Gastrocnemius medialis (tissue), 4 donors: Measurements from ENCODE around the gene GPR183.

ENCODE experiments used
- POLR2A ChIP-seq, 2 donors: fragments of 450-650 bp; IDR thresholded peaks; one replicate each; pipeline ENCODE4 v1.6.1; 2017; ENCODE audit warnings: antibody characterized with exemption in 2 of 2, mild to moderate bottlenecking in 2 of 2, moderate library complexity in 2 of 2
- TF ChIP-seq, protein P1 (sequence below), 5 experiments: fragments of 450-650 bp in 3 of 5; fragments of 200-600 bp in 2 of 5; sonication (generic) in 2 of 5; IDR thresholded peaks in 4 of 5; conservative IDR thresholded peaks in 1 of 5; 1 replicate in 4 of 5; 2 replicates in 1 of 5; pipeline ENCODE4 v1.5.1; 2016 to 2019; ENCODE audit warnings: antibody characterized with exemption in 5 of 5, mild to moderate bottlenecking in 3 of 5, moderate library complexity in 3 of 5

DNA sequence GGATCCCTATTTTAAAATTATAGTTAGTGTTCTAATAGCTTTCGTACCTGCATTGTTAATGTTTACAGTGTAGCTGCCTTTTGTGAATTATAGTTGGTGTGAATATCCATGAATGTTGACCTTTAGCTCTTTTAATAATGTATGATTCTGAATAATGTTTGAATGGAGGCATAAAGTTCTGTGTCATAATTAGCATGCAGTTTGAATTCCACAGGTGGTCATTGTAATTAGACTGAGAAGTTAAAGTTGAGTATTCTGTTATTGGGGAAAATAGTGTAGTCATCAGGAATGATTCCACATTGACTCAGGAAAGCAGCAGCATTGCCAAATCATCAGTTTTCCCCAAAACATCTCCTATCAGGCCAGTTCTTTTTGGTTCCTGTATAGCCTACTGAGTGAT, 61.1 kb downstream of the GPR183 start:
- TF ChIP-seq, protein P1, sequence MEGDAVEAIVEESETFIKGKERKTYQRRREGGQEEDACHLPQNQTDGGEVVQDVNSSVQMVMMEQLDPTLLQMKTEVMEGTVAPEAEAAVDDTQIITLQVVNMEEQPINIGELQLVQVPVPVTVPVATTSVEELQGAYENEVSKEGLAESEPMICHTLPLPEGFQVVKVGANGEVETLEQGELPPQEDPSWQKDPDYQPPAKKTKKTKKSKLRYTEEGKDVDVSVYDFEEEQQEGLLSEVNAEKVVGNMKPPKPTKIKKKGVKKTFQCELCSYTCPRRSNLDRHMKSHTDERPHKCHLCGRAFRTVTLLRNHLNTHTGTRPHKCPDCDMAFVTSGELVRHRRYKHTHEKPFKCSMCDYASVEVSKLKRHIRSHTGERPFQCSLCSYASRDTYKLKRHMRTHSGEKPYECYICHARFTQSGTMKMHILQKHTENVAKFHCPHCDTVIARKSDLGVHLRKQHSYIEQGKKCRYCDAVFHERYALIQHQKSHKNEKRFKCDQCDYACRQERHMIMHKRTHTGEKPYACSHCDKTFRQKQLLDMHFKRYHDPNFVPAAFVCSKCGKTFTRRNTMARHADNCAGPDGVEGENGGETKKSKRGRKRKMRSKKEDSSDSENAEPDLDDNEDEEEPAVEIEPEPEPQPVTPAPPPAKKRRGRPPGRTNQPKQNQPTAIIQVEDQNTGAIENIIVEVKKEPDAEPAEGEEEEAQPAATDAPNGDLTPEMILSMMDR (IDR thresholded peaks at IDR 0.05 in 4 of 5, conservative IDR thresholded peaks at IDR 0.05 in 1 of 5), result no peak
- TF ChIP-seq POLR2A (IDR thresholded peaks at IDR 0.05), result no peak
